ENCODE data around the gene WBP2NL.

The WBP2NL gene

GRCh38 chr22:42000466-42000865 lies 1.9 kb downstream of the WBP2NL start:
- no peak for TF ChIP-seq SIN3A (IDR thresholded peaks at IDR 0.05; ENCODE audit: borderline replicate concordance, insufficient read depth, low read length)
- TF ChIP-seq TAF1 (IDR thresholded peaks at IDR 0.05; ENCODE audit: borderline replicate concordance, insufficient read depth, low read length): no peak
- no peak for TF ChIP-seq POLR2AphosphoS5 (IDR thresholded peaks at IDR 0.05; ENCODE audit: low read depth, low read length)
- no peak for TF ChIP-seq FOXP2 (optimal IDR thresholded peaks at IDR 0.05; ENCODE audit: borderline replicate concordance, extremely low read depth, extremely low read length, insufficient read depth)
- TF ChIP-seq, protein P1, sequence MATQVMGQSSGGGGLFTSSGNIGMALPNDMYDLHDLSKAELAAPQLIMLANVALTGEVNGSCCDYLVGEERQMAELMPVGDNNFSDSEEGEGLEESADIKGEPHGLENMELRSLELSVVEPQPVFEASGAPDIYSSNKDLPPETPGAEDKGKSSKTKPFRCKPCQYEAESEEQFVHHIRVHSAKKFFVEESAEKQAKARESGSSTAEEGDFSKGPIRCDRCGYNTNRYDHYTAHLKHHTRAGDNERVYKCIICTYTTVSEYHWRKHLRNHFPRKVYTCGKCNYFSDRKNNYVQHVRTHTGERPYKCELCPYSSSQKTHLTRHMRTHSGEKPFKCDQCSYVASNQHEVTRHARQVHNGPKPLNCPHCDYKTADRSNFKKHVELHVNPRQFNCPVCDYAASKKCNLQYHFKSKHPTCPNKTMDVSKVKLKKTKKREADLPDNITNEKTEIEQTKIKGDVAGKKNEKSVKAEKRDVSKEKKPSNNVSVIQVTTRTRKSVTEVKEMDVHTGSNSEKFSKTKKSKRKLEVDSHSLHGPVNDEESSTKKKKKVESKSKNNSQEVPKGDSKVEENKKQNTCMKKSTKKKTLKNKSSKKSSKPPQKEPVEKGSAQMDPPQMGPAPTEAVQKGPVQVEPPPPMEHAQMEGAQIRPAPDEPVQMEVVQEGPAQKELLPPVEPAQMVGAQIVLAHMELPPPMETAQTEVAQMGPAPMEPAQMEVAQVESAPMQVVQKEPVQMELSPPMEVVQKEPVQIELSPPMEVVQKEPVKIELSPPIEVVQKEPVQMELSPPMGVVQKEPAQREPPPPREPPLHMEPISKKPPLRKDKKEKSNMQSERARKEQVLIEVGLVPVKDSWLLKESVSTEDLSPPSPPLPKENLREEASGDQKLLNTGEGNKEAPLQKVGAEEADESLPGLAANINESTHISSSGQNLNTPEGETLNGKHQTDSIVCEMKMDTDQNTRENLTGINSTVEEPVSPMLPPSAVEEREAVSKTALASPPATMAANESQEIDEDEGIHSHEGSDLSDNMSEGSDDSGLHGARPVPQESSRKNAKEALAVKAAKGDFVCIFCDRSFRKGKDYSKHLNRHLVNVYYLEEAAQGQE (IDR thresholded peaks at IDR 0.05; ENCODE audit: insufficient read depth in 1 of 2, low read depth in 2 of 2, low read length in 2 of 2): no peak

GRCh38 chr22:42001121-42001520 lies 2.5 kb downstream of the WBP2NL start:
- TF ChIP-seq POLR2AphosphoS5 (IDR thresholded peaks at IDR 0.05; ENCODE audit: low read depth, low read length) (no peak), SIN3A (IDR thresholded peaks at IDR 0.05; ENCODE audit: borderline replicate concordance, insufficient read depth, low read length) (no peak), TAF1 (IDR thresholded peaks at IDR 0.05; ENCODE audit: borderline replicate concordance, insufficient read depth, low read length) (no peak), FOXP2 (optimal IDR thresholded peaks at IDR 0.05; ENCODE audit: borderline replicate concordance, extremely low read depth, extremely low read length, insufficient read depth) (no peak)
- TF ChIP-seq, protein P1 (IDR thresholded peaks at IDR 0.05; ENCODE audit: insufficient read depth in 1 of 2, low read depth in 2 of 2, low read length in 2 of 2): no peak

GRCh38 chr22:42001706-42002105 lies 3.1 kb downstream of the WBP2NL start:
- TF ChIP-seq POLR2AphosphoS5 (IDR thresholded peaks at IDR 0.05; ENCODE audit: low read depth, low read length) (no peak), SIN3A (IDR thresholded peaks at IDR 0.05; ENCODE audit: borderline replicate concordance, insufficient read depth, low read length) (no peak), FOXP2 (optimal IDR thresholded peaks at IDR 0.05; ENCODE audit: borderline replicate concordance, extremely low read depth, extremely low read length, insufficient read depth) (no peak), TAF1 (IDR thresholded peaks at IDR 0.05; ENCODE audit: borderline replicate concordance, insufficient read depth, low read length) (no peak)
- TF ChIP-seq, protein P1 (IDR thresholded peaks at IDR 0.05; ENCODE audit: insufficient read depth in 1 of 2, low read depth in 2 of 2, low read length in 2 of 2): no peak

DNA sequence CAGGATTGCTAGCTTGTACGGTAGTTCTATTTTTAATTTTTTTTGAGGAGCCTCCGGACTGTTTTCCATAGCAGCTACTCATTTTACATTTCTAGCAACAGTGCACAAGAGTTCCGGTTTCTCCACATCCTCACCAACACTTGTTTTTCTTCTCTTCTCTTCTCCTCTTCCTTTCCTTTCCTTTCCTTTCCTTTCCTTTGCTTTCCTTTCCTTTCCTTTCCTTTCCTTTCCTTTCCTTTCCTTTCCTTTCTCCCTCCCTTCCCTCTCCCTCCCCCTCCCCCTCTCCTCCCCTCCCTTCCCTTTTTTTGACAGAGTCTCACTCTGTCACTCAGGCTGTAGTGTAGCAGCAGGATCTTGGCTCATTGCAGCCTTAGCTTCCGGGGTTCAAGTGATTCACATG lies 9.3 kb downstream of the WBP2NL start:
- no peak for TF ChIP-seq SIN3A (IDR thresholded peaks at IDR 0.05; ENCODE audit: borderline replicate concordance, insufficient read depth, low read length)
- no peak for TF ChIP-seq POLR2AphosphoS5 (IDR thresholded peaks at IDR 0.05; ENCODE audit: low read depth, low read length)
- TF ChIP-seq, protein P1 (IDR thresholded peaks at IDR 0.05; ENCODE audit: insufficient read depth in 1 of 2, low read depth in 2 of 2, low read length in 2 of 2): no peak
- TF ChIP-seq TAF1 (IDR thresholded peaks at IDR 0.05; ENCODE audit: borderline replicate concordance, insufficient read depth, low read length): no peak
- TF ChIP-seq FOXP2 (optimal IDR thresholded peaks at IDR 0.05; ENCODE audit: borderline replicate concordance, extremely low read depth, extremely low read length, insufficient read depth): no peak

GRCh38 chr22:42010778-42011177 lies 12.2 kb downstream of the WBP2NL start:
- TF ChIP-seq SIN3A (IDR thresholded peaks at IDR 0.05; ENCODE audit: borderline replicate concordance, insufficient read depth, low read length) (no peak), FOXP2 (optimal IDR thresholded peaks at IDR 0.05; ENCODE audit: borderline replicate concordance, extremely low read depth, extremely low read length, insufficient read depth) (no peak), TAF1 (IDR thresholded peaks at IDR 0.05; ENCODE audit: borderline replicate concordance, insufficient read depth, low read length) (no peak), POLR2AphosphoS5 (IDR thresholded peaks at IDR 0.05; ENCODE audit: low read depth, low read length) (no peak)
- TF ChIP-seq, protein P1 (IDR thresholded peaks at IDR 0.05; ENCODE audit: insufficient read depth in 1 of 2, low read depth in 2 of 2, low read length in 2 of 2): no peak

Measured in PFSK-1 (cell line).